ENCODE data around the gene RHOF.

- TF ChIP-seq, protein P1, sequence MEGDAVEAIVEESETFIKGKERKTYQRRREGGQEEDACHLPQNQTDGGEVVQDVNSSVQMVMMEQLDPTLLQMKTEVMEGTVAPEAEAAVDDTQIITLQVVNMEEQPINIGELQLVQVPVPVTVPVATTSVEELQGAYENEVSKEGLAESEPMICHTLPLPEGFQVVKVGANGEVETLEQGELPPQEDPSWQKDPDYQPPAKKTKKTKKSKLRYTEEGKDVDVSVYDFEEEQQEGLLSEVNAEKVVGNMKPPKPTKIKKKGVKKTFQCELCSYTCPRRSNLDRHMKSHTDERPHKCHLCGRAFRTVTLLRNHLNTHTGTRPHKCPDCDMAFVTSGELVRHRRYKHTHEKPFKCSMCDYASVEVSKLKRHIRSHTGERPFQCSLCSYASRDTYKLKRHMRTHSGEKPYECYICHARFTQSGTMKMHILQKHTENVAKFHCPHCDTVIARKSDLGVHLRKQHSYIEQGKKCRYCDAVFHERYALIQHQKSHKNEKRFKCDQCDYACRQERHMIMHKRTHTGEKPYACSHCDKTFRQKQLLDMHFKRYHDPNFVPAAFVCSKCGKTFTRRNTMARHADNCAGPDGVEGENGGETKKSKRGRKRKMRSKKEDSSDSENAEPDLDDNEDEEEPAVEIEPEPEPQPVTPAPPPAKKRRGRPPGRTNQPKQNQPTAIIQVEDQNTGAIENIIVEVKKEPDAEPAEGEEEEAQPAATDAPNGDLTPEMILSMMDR (IDR thresholded peaks at IDR 0.05): no peak
- no peak for TF ChIP-seq ZFX (IDR thresholded peaks at IDR 0.05; ENCODE audit: borderline replicate concordance)
These were observed 3.4 kb downstream of the RHOF start for GRCh38 chr12:121789800-121790728.

Measured in 22Rv1 (cell line).